Tibial artery (tissue), 4 donors: ENCODE data around the gene RNF126.

Experiments used
- DNase-seq, 2 donors: peaks; one replicate each; pipeline ENCODE4 v3.0.0-alpha.2; 2019
- H3K27ac ChIP-seq, 2 donors: fragments of 200-600 bp; sonication (generic) in 1 of 2; 1 replicate in 1 of 2; 2 replicates in 1 of 2; pipeline ENCODE4 v1.5.1; 2018 to 2019; ENCODE audit warnings: mild to moderate bottlenecking in 1 of 2
- H3K27me3 ChIP-seq, 2 donors: fragments of 200-600 bp; sonication (generic) in 1 of 2; one replicate each; pipeline versions ENCODE4 v1.5.1 to v1.6.0; 2016 to 2019
- H3K36me3 ChIP-seq, 3 donors: fragments of 200-600 bp; sonication (generic) in 2 of 3; one replicate each; pipeline ENCODE4 v1.5.1; 2016 to 2019; ENCODE audit warnings: mild to moderate bottlenecking in 2 of 3
- H3K4me1 ChIP-seq, 4 donors: fragments of 200-600 bp; sonication (generic) in 2 of 4; 1 replicate in 3 of 4; 2 replicates in 1 of 4; pipeline ENCODE4 v1.5.1; 2016 to 2019
- H3K4me3 ChIP-seq, 2 donors: fragments of 200-600 bp; sonication (generic) in 1 of 2; 1 replicate in 1 of 2; 2 replicates in 1 of 2; pipeline ENCODE4 v1.5.1; 2018 to 2019; ENCODE audit warnings: mild to moderate bottlenecking in 2 of 2
- H3K9me3 ChIP-seq, 3 donors: fragments of 200-600 bp; sonication (generic) in 1 of 3; one replicate each; pipeline ENCODE4 v1.5.1; 2016 to 2019
- intact Hi-C: fragments of 100-400 bp; cut with DNase I; formaldehyde crosslinking; loops from one replicate; pipeline ENCODE4 v1.15.0; 2023; ENCODE audit warnings: low total_unique reads
- TF ChIP-seq, protein P1 (sequence below), 2 experiments: fragments of 200-600 bp in 1 of 2; fragments of 450-650 bp in 1 of 2; IDR thresholded peaks; one replicate each; pipeline ENCODE4 v1.5.1; 2017 to 2019; ENCODE audit warnings: antibody characterized with exemption in 2 of 2, mild to moderate bottlenecking in 1 of 2, moderate library complexity in 1 of 2

Gene RNF126

DNA sequence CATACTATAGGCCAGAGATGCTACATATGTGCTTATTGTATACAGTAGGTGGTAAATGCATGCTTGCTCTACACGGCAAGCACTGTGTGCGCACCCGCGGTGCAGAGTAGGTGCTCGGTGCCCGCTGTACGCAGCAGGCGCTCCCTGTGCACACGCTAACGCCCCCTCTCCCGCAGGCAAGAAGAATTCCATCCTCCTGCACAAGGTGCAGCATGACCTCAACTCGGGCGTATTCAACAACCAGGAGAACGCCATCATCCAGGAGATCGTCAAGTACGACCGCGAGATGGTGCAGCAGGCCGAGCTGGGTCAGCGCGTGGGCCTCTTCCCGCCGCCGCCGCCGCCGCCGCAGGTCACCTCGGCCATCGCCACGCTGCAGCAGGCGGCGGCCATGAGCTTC lies 47.4 kb downstream of the RNF126 start:
- intact Hi-C loops, result no loop called here
- Histone ChIP-seq H3K27me3 (peaks cover 0 to 23% of the 10 kb centered on the region in 2 donors), H3K9me3 (no peaks in the 10 kb centered on the region), H3K4me3 (no peak overlapping the region), H3K27ac (no peak overlapping the region), H3K36me3 (peaks cover 36 to 39% (median 39%) of the 10 kb centered on the region in 3 donors), H3K4me1 (peaks cover 0 to 8% (median 4%) of the 10 kb centered on the region in 4 donors)
- TF ChIP-seq, protein P1, sequence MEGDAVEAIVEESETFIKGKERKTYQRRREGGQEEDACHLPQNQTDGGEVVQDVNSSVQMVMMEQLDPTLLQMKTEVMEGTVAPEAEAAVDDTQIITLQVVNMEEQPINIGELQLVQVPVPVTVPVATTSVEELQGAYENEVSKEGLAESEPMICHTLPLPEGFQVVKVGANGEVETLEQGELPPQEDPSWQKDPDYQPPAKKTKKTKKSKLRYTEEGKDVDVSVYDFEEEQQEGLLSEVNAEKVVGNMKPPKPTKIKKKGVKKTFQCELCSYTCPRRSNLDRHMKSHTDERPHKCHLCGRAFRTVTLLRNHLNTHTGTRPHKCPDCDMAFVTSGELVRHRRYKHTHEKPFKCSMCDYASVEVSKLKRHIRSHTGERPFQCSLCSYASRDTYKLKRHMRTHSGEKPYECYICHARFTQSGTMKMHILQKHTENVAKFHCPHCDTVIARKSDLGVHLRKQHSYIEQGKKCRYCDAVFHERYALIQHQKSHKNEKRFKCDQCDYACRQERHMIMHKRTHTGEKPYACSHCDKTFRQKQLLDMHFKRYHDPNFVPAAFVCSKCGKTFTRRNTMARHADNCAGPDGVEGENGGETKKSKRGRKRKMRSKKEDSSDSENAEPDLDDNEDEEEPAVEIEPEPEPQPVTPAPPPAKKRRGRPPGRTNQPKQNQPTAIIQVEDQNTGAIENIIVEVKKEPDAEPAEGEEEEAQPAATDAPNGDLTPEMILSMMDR (IDR thresholded peaks at IDR 0.05), result no peak
- DNase-seq, result no peak

DNA sequence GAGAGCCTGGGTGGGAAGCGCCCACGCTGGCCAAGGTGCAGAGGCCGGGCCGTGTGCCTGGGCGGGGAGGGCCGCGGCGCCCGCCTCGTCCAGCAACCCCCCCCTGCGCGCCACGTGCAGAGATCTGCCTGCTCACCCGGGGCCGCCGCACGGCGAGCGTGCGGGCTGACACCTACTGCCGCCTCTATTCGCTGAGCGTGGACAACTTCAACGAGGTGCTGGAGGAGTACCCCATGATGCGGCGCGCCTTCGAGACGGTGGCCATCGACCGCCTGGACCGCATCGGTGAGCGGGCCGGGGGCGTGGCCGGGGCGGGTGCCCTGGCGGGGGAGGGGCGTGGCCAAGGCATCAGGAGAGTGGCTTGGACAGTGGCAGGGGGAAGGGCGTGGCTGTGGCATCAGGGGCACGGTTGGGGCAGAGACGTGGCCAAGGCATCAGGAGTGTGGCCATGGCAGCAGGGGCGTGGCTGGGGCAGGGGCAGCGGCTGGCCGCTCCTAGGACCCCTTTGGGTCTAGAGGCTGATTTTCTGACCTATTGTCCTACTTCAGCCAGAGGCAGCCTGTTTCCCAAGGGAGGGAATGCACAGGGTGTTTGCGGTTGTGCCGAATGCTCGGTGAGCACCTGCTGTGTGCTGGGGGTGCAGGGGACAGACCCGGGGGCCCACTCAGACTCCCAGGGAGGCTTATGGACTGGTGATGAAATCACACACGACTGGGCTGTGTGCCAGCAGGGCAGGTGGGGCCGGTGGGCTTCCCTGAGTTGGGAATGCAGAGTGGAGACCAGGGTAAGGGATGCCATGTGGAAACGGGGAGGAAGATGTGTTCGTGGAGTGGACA lies 49.1 kb downstream of the RNF126 start:
- Histone ChIP-seq H3K9me3 (no peaks in the 10 kb centered on the region), H3K27ac (no peak overlapping the region), H3K4me3 (no peak overlapping the region), H3K4me1 (peaks cover 0 to 13% (median 4%) of the 10 kb centered on the region in 4 donors), H3K36me3 (peaks cover 20 to 23% (median 22%) of the 10 kb centered on the region in 3 donors), H3K27me3 (peaks cover 0 to 34% of the 10 kb centered on the region in 2 donors)
- DNase-seq, result no peak
- TF ChIP-seq, protein P1 (IDR thresholded peaks at IDR 0.05), result no peak
- intact Hi-C loops, result no loop called here

DNA sequence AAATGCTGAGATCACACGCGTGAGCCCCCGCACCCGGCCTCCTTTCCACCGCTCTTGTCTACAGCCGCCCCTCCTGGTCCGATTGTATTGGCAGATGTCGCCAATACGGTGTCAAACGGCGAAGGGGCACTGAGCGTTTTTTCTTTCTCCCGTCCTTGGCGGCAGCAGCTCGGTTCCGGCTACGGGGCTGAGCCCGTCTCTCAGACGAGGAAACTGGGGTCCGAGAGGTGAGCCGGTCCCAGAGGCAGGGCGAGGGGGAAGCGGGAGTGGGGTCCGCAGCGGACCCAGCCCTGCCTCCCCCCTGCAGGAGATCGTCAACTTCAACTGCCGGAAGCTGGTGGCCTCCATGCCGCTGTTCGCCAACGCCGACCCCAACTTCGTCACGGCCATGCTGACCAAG lies 50.1 kb downstream of the RNF126 start:
- H3K27me3 ChIP-seq, result peaks cover 0 to 35% of the 10 kb centered on the region in 2 donors
- DNase-seq, result no peak
- intact Hi-C loops, result no loop called here
- H3K4me3 ChIP-seq, result no peak overlapping the region
- H3K36me3 ChIP-seq, result peaks cover 10 to 13% (median 12%) of the 10 kb centered on the region in 3 donors
- H3K9me3 ChIP-seq, result no peaks in the 10 kb centered on the region
- TF ChIP-seq, protein P1 (IDR thresholded peaks at IDR 0.05), result no peak
- no peak overlapping the region for H3K27ac ChIP-seq
- peaks cover 0 to 13% (median 4%) of the 10 kb centered on the region in 4 donors for H3K4me1 ChIP-seq

DNA sequence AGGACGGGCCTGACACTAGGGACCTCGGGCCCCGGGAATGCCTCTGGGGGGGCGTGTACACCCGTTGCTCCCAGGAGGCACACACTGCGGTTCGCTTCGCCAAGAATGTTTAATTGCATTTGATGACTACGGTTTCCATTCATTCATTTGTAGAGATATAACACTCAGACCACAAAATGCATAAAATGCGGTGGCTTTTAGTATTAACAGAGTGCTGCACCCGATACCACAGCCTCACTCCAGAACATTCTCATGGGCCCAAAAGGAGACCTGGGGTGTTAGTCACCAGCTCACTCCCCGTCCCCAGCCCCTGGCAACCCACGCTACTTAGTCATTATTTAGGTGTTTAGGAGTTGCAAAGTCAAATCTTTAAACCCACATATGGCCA lies 51.5 kb downstream of the RNF126 start:
- intact Hi-C loops, result no loop called here
- Histone ChIP-seq H3K36me3 (no peaks in the 10 kb centered on the region), H3K27me3 (peaks cover 0 to 26% of the 10 kb centered on the region in 2 donors), H3K4me3 (no peak overlapping the region), H3K9me3 (no peaks in the 10 kb centered on the region), H3K4me1 (peaks cover 0 to 10% (median 2%) of the 10 kb centered on the region in 4 donors), H3K27ac (no peak overlapping the region)
- DNase-seq, result no peak
- TF ChIP-seq, protein P1 (IDR thresholded peaks at IDR 0.05), result no peak

DNA sequence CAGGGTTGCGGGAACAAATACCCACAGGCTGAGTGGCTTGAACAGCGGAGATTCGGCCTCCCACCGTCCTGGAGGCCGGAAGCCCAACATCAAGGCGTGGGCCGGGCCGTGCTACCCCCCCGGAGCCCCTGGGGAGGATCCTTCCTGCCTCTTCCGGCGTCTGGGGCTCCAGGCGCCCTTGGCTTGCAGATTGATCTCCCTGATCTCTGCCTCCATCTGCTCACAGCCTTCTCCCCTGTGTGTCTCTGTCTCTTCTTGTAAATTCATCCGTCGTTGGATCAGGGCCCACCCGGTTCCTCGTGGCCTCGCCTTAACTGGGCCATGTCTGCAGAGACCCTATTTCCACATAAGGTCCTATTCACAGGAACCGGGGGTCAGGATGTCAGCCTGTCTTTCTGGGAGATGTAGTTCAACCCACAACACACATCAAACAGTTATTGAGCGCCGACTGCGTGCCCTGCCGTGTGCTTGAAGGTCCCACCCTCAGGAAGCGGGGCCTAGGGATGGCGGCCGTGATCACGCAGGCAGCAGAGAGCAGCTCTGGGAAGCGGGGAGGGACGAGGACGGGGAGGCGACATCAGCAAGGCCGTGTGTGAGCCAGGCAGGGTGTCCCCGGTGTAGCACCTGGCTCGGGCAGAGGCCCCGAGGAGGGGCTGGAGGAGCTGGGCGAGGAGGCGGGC lies 52.1 kb downstream of the RNF126 start:
- Histone ChIP-seq H3K27me3 (peaks cover 0 to 24% of the 10 kb centered on the region in 2 donors), H3K27ac (no peak overlapping the region), H3K36me3 (no peaks in the 10 kb centered on the region), H3K4me1 (peaks cover 0 to 6% (median 0%) of the 10 kb centered on the region in 4 donors), H3K9me3 (no peaks in the 10 kb centered on the region), H3K4me3 (peak overlapping the region in 1 of 2 donors; percentile 9)
- intact Hi-C loops, result no loop called here
- no peak for DNase-seq
- TF ChIP-seq, protein P1 (IDR thresholded peaks at IDR 0.05), result no peak
